ENCODE measurements around the gene ANKRD55.

The ANKRD55 gene

GRCh38 chr5:56233230-56233629 lies at the start of gene ANKRD55:
Gene ANKRD55 (minus strand): TSS chr5:56233330. CDS start chr5:56232913, 417 bp downstream.
- Histone ChIP-seq H3K9me3 (ENCODE audit: control insufficient read depth, insufficient read depth, low read length) (no peaks in the 10 kb centered on the region), H3K36me3 (ENCODE audit: control insufficient read depth, insufficient read depth, low read length) (no peaks in the 10 kb centered on the region), H3K4me1 (ENCODE audit: control insufficient read depth, insufficient read depth, low read length) (no peaks in the 10 kb centered on the region; the same call in 1 of the 2 replicates), H3K27ac (ENCODE audit: low read length) (no peak within 1 kb of the TSS), H3K27me3 (ENCODE audit: control insufficient read depth, insufficient read depth, low read length) (no peaks in the 10 kb centered on the region), H3K4me3 (ENCODE audit: low read length) (no peak within 1 kb of the TSS)
- WGBS (ENCODE audit: insufficient coverage, insufficient read length): no CpG with 5 or more reads among the region's 8 CpGs
- no peak for DNase-seq (ENCODE audit: low read depth, low spot score)

GRCh38 chr5:56282216-56282615 lies 49.1 kb upstream of the ANKRD55 start:
- no peak overlapping the region for H3K4me3 ChIP-seq (ENCODE audit: low read length)
- no peaks in the 10 kb centered on the region for H3K9me3 ChIP-seq (ENCODE audit: control insufficient read depth, insufficient read depth, low read length)
- H3K4me1 ChIP-seq (ENCODE audit: control insufficient read depth, insufficient read depth, low read length): no peaks in the 10 kb centered on the region
- no peak overlapping the region for H3K27ac ChIP-seq (ENCODE audit: low read length)
- no peaks in the 10 kb centered on the region for H3K36me3 ChIP-seq (ENCODE audit: control insufficient read depth, insufficient read depth, low read length)
- DNase-seq (ENCODE audit: low read depth, low spot score): no peak
- no peaks in the 10 kb centered on the region for H3K27me3 ChIP-seq (ENCODE audit: control insufficient read depth, insufficient read depth, low read length)
- no CpG with 5 or more reads among the region's 1 CpG for WGBS (ENCODE audit: insufficient coverage, insufficient read length)

- H3K27ac ChIP-seq (ENCODE audit: low read length): no peak overlapping the region
- no CpG with 5 or more reads among the region's 5 CpGs for WGBS (ENCODE audit: insufficient coverage, insufficient read length)
- H3K9me3 ChIP-seq (ENCODE audit: control insufficient read depth, insufficient read depth, low read length): no peaks in the 10 kb centered on the region
- no peaks in the 10 kb centered on the region for H3K27me3 ChIP-seq (ENCODE audit: control insufficient read depth, insufficient read depth, low read length)
- H3K4me3 ChIP-seq (ENCODE audit: low read length): no peak overlapping the region
- no peaks in the 10 kb centered on the region for H3K4me1 ChIP-seq (ENCODE audit: control insufficient read depth, insufficient read depth, low read length)
- H3K36me3 ChIP-seq (ENCODE audit: control insufficient read depth, insufficient read depth, low read length): no peaks in the 10 kb centered on the region
- no peak for DNase-seq (ENCODE audit: low read depth, low spot score)
Measured at GRCh38 chr5:56281489-56282165, 48.5 kb upstream of the ANKRD55 start.

- DNase-seq (ENCODE audit: low read depth, low spot score): peak; percentile 25
- H3K27ac ChIP-seq (ENCODE audit: low read length): no peak overlapping the region
- H3K4me3 ChIP-seq (ENCODE audit: low read length): no peak overlapping the region
Measured at GRCh38 chr5:56279979-56280378, 46.8 kb upstream of the ANKRD55 start.

GRCh38 chr5:56279291-56279690 lies 46.2 kb upstream of the ANKRD55 start:
- Histone ChIP-seq H3K36me3 (ENCODE audit: control insufficient read depth, insufficient read depth, low read length) (no peaks in the 10 kb centered on the region), H3K4me1 (ENCODE audit: control insufficient read depth, insufficient read depth, low read length) (no peaks in the 10 kb centered on the region), H3K9me3 (ENCODE audit: control insufficient read depth, insufficient read depth, low read length) (no peaks in the 10 kb centered on the region), H3K27me3 (ENCODE audit: control insufficient read depth, insufficient read depth, low read length) (no peaks in the 10 kb centered on the region), H3K27ac (ENCODE audit: low read length) (no peak overlapping the region), H3K4me3 (ENCODE audit: low read length) (no peak overlapping the region)
- no peak for DNase-seq (ENCODE audit: low read depth, low spot score)
- no CpG with 5 or more reads among the region's 6 CpGs for WGBS (ENCODE audit: insufficient coverage, insufficient read length)

More at GRCh38 chr5:56279979-56280378, 46.8 kb upstream of the ANKRD55 start:
- no peaks in the 10 kb centered on the region for H3K4me1 ChIP-seq (ENCODE audit: control insufficient read depth, insufficient read depth, low read length)
- no peaks in the 10 kb centered on the region for H3K27me3 ChIP-seq (ENCODE audit: control insufficient read depth, insufficient read depth, low read length)
- WGBS (ENCODE audit: insufficient coverage, insufficient read length): no CpG with 5 or more reads among the region's 2 CpGs
- no peaks in the 10 kb centered on the region for H3K9me3 ChIP-seq (ENCODE audit: control insufficient read depth, insufficient read depth, low read length)
- H3K36me3 ChIP-seq (ENCODE audit: control insufficient read depth, insufficient read depth, low read length): no peaks in the 10 kb centered on the region

- H3K27ac ChIP-seq (ENCODE audit: low read length): no peak overlapping the region
- H3K36me3 ChIP-seq (ENCODE audit: control insufficient read depth, insufficient read depth, low read length): no peaks in the 10 kb centered on the region
- H3K9me3 ChIP-seq (ENCODE audit: control insufficient read depth, insufficient read depth, low read length): no peaks in the 10 kb centered on the region
- DNase-seq (ENCODE audit: low read depth, low spot score): no peak
- no CpG with 5 or more reads among the region's 7 CpGs for WGBS (ENCODE audit: insufficient coverage, insufficient read length)
- no peaks in the 10 kb centered on the region for H3K27me3 ChIP-seq (ENCODE audit: control insufficient read depth, insufficient read depth, low read length)
- no peak overlapping the region for H3K4me3 ChIP-seq (ENCODE audit: low read length)
- H3K4me1 ChIP-seq (ENCODE audit: control insufficient read depth, insufficient read depth, low read length): no peaks in the 10 kb centered on the region
Measured at GRCh38 chr5:56278335-56278753, 45.2 kb upstream of the ANKRD55 start.

- Histone ChIP-seq H3K27me3 (ENCODE audit: control insufficient read depth, insufficient read depth, low read length) (no peaks in the 10 kb centered on the region), H3K36me3 (ENCODE audit: control insufficient read depth, insufficient read depth, low read length) (no peaks in the 10 kb centered on the region), H3K27ac (ENCODE audit: low read length) (no peak overlapping the region), H3K4me1 (ENCODE audit: control insufficient read depth, insufficient read depth, low read length) (no peaks in the 10 kb centered on the region), H3K9me3 (ENCODE audit: control insufficient read depth, insufficient read depth, low read length) (no peaks in the 10 kb centered on the region), H3K4me3 (ENCODE audit: low read length) (no peak overlapping the region)
- no CpG with 5 or more reads among the region's 2 CpGs for WGBS (ENCODE audit: insufficient coverage, insufficient read length)
- no peak for DNase-seq (ENCODE audit: low read depth, low spot score)
Measured at GRCh38 chr5:56277573-56277972, 44.4 kb upstream of the ANKRD55 start.

GRCh38 chr5:56273376-56273955 lies 40.3 kb upstream of the ANKRD55 start:
- no peak overlapping the region for H3K4me3 ChIP-seq (ENCODE audit: low read length)
- H3K27ac ChIP-seq (ENCODE audit: low read length): no peak overlapping the region
- no peaks in the 10 kb centered on the region for H3K9me3 ChIP-seq (ENCODE audit: control insufficient read depth, insufficient read depth, low read length)
- no CpG with 5 or more reads among the region's 4 CpGs for WGBS (ENCODE audit: insufficient coverage, insufficient read length)
- no peak for DNase-seq (ENCODE audit: low read depth, low spot score)
- H3K4me1 ChIP-seq (ENCODE audit: control insufficient read depth, insufficient read depth, low read length): no peaks in the 10 kb centered on the region
- no peaks in the 10 kb centered on the region for H3K36me3 ChIP-seq (ENCODE audit: control insufficient read depth, insufficient read depth, low read length)
- H3K27me3 ChIP-seq (ENCODE audit: control insufficient read depth, insufficient read depth, low read length): no peaks in the 10 kb centered on the region

- no peak for DNase-seq (ENCODE audit: low read depth, low spot score)
- Histone ChIP-seq H3K27me3 (ENCODE audit: control insufficient read depth, insufficient read depth, low read length) (no peaks in the 10 kb centered on the region), H3K36me3 (ENCODE audit: control insufficient read depth, insufficient read depth, low read length) (no peaks in the 10 kb centered on the region), H3K27ac (ENCODE audit: low read length) (no peak overlapping the region), H3K4me3 (ENCODE audit: low read length) (no peak overlapping the region), H3K9me3 (ENCODE audit: control insufficient read depth, insufficient read depth, low read length) (no peaks in the 10 kb centered on the region), H3K4me1 (ENCODE audit: control insufficient read depth, insufficient read depth, low read length) (no peaks in the 10 kb centered on the region)
- no CpG with 5 or more reads among the region's 2 CpGs for WGBS (ENCODE audit: insufficient coverage, insufficient read length)
Measured at GRCh38 chr5:56272765-56273164, 39.6 kb upstream of the ANKRD55 start.

GRCh38 chr5:56270568-56271392 lies 37.6 kb upstream of the ANKRD55 start:
- no peak overlapping the region for H3K4me3 ChIP-seq (ENCODE audit: low read length)
- WGBS (ENCODE audit: insufficient coverage, insufficient read length): no CpG with 5 or more reads among the region's 6 CpGs
- H3K4me1 ChIP-seq (ENCODE audit: control insufficient read depth, insufficient read depth, low read length): no peaks in the 10 kb centered on the region
- no peak overlapping the region for H3K27ac ChIP-seq (ENCODE audit: low read length)
- H3K9me3 ChIP-seq (ENCODE audit: control insufficient read depth, insufficient read depth, low read length): no peaks in the 10 kb centered on the region
- H3K27me3 ChIP-seq (ENCODE audit: control insufficient read depth, insufficient read depth, low read length): no peaks in the 10 kb centered on the region
- DNase-seq (ENCODE audit: low read depth, low spot score): peak; percentile 80
- no peaks in the 10 kb centered on the region for H3K36me3 ChIP-seq (ENCODE audit: control insufficient read depth, insufficient read depth, low read length)
